Stimulated activated naive CD4-positive, alpha-beta T cell treated with Interleukin-2 at 50 U/mL for 16 hours (primary cell): Measurements from ENCODE around the gene HOOK1.
"Not testable (repeated sequence)": the region's sequence is repeated elsewhere in the genome, so short reads cannot be mapped to it uniquely, and the experiment has no call there.

ENCODE experiments used
- DNase-seq: peaks from one replicate; lab custom pipeline; 2025; lab: John Stamatoyannopoulos, UW

The HOOK1 gene

GRCh38 chr1:59819566-59820438, 5.1 kb downstream of the HOOK1 start:
- DNase-seq, result no peak

GRCh38 chr1:59827055-59827643, 12.4 kb downstream of the HOOK1 start:
- no peak for DNase-seq

GRCh38 chr1:59828160-59828559, 13.4 kb downstream of the HOOK1 start:
- DNase-seq, result no peak

- no peak for DNase-seq
Measured at GRCh38 chr1:59831529-59831928, 16.8 kb downstream of the HOOK1 start.

GRCh38 chr1:59833022-59833421, 18.3 kb downstream of the HOOK1 start:
- no peak for DNase-seq

GRCh38 chr1:59833991-59834390, 19.2 kb downstream of the HOOK1 start:
- DNase-seq, result no peak

- DNase-seq, result not testable (repeated sequence)
Measured at GRCh38 chr1:59837857-59838256, 23.1 kb downstream of the HOOK1 start.

GRCh38 chr1:59845091-59845490, 30.3 kb downstream of the HOOK1 start:
- no peak for DNase-seq

GRCh38 chr1:59846209-59846894, 31.6 kb downstream of the HOOK1 start:
- no peak for DNase-seq

GRCh38 chr1:59846895-59847282, 32.1 kb downstream of the HOOK1 start:
- DNase-seq, result no peak

- no peak for DNase-seq
Measured at GRCh38 chr1:59852117-59852516, 37.4 kb downstream of the HOOK1 start.

GRCh38 chr1:59855297-59855696, 40.5 kb downstream of the HOOK1 start:
- DNase-seq, result not testable (repeated sequence)

GRCh38 chr1:59856725-59857338, 42.1 kb downstream of the HOOK1 start:
- DNase-seq, result no peak

GRCh38 chr1:59857679-59858354, 43.1 kb downstream of the HOOK1 start:
- no peak for DNase-seq

GRCh38 chr1:59866462-59866861, 51.7 kb downstream of the HOOK1 start:
- DNase-seq, result no peak

- no peak for DNase-seq
Measured at GRCh38 chr1:59871746-59872145, 57.0 kb downstream of the HOOK1 start.

GRCh38 chr1:59877108-59877682, 62.4 kb downstream of the HOOK1 start:
- no peak for DNase-seq

GRCh38 chr1:59878370-59878769, 63.6 kb downstream of the HOOK1 start:
- DNase-seq, result no peak

- DNase-seq, result peak; percentile 2
Measured at GRCh38 chr1:59879574-59879973, 64.8 kb downstream of the HOOK1 start.

GRCh38 chr1:59879996-59880505, 65.3 kb downstream of the HOOK1 start:
- DNase-seq, result no peak

- DNase-seq, result no peak
Measured at GRCh38 chr1:59880735-59881134, 66.0 kb downstream of the HOOK1 start.
